HepG2 (cell line): ENCODE results near the gene NUP93. TPM values are rescaled to one million over a fixed set of nuclear protein-coding genes. Genes with fewer than 3 reads are reported as not detected.

Source experiments
- ATAC-seq: fragments of 200-7000 bp; cut with Tn5 transposase; 3 replicates; pipeline ENCODE4 v1.9.1; 2020; ENCODE audit warnings: mild to moderate bottlenecking, moderate library complexity
- BruUV-seq: library from RNA; stranded (reverse); fragments of 400-500 nt; replicated peaks from 2 replicates; lab custom pipeline; 2021; lab: Mats Ljungman, UMichigan
- CTCF ChIA-PET: fragments of 300-600 bp; formaldehyde crosslinking; extraction: SDS; loops from one replicate; lab custom pipeline; 2021; ENCODE audit warnings: low total read pairs, inconsistent platforms, low intra/inter-chr PET ratio; lab: Yijun Ruan, JAX
- POLR2A ChIA-PET: fragments of 350-600 bp; sonication (Branson Sonifier 250); formaldehyde crosslinking; loops from one replicate; lab custom pipeline; 2020; ENCODE audit warnings: antibody characterized with exemption, inconsistent platforms; lab: Yijun Ruan, JAX
- DNase-seq: peaks from one replicate; pipeline ENCODE4 v3.0.0-alpha.2; 2015; ENCODE audit warnings: low spot score
- FAIRE-seq: peaks from 3 replicates; lab custom pipeline; 2011; peaks lifted over from hg19 to GRCh38; lab: Jason Lieb, UNC
- H2AFZ ChIP-seq: one replicate; pipeline ENCODE4 v1.6.1; 2011; ENCODE audit warnings: low read length, inconsistent platforms
- H3K27ac ChIP-seq: fragments of 300-600 bp; 3 replicates; pipeline ENCODE4 v1.8.0; 2011; ENCODE audit warnings: mixed run types, mild to moderate bottlenecking, mixed read lengths, low read length, inconsistent platforms; ENCODE audit not compliant: insufficient read depth; ENCODE audit errors: extremely low read length
- H3K27me3 ChIP-seq, 2 experiments: fragments of 200-600 bp in 1 of 2; 2 replicates in 1 of 2; 3 replicates in 1 of 2; pipeline versions ENCODE4 v1.6.0 to v1.8.0; 2011; ENCODE audit warnings: low read length in 2 of 2, mild to moderate bottlenecking in 2 of 2, moderate library complexity in 2 of 2, inconsistent platforms in 1 of 2; ENCODE audit not compliant: insufficient read depth in 2 of 2, control insufficient read depth in 1 of 2
- H3K36me3 ChIP-seq, 2 experiments: fragments of 200-600 bp in 1 of 2; replicated peaks in 1 of 2; 2 replicates in 1 of 2; 3 replicates in 1 of 2; pipeline versions ENCODE4 v1.5.1 to v1.8.0; 2011; ENCODE audit warnings: low read length in 2 of 2, inconsistent platforms in 1 of 2; ENCODE audit not compliant: insufficient read depth in 2 of 2, control insufficient read depth in 1 of 2
- H3K4me1 ChIP-seq: 2 replicates; pipeline ENCODE4 v1.5.1; 2012; ENCODE audit warnings: low read length, inconsistent platforms; ENCODE audit not compliant: insufficient read depth
- H3K4me2 ChIP-seq: 2 replicates; pipeline ENCODE4 v1.6.0; 2011; ENCODE audit warnings: low read depth, low read length, inconsistent platforms
- H3K4me3 ChIP-seq, 3 experiments: fragments of 200-600 bp in 1 of 3; sonication (generic), shearing (Covaris generic) in 1 of 3; replicated peaks in 1 of 3; 2 replicates each; pipeline ENCODE4 v1.5.1; 2011 to 2016; ENCODE audit warnings: low read length in 3 of 3, inconsistent platforms in 2 of 3, low read depth in 2 of 3, mild to moderate bottlenecking in 2 of 3, control low read depth in 1 of 3, mixed read lengths in 1 of 3; ENCODE audit not compliant: insufficient read depth in 1 of 3
- H3K79me2 ChIP-seq: one replicate; pipeline ENCODE4 v1.6.1; 2011; ENCODE audit warnings: low read length, inconsistent platforms; ENCODE audit not compliant: insufficient read depth
- H3K9ac ChIP-seq: 2 replicates; pipeline ENCODE4 v1.6.0; 2011; ENCODE audit warnings: mild to moderate bottlenecking, low read depth, low read length, inconsistent platforms; ENCODE audit not compliant: insufficient read depth
- H3K9me3 ChIP-seq: 2 replicates; pipeline ENCODE4 v1.5.1; 2012; ENCODE audit warnings: mild to moderate bottlenecking, low read length
- H4K20me1 ChIP-seq: 2 replicates; pipeline ENCODE4 v1.6.0; 2011; ENCODE audit warnings: inconsistent platforms, mild to moderate bottlenecking, low read length, moderate library complexity; ENCODE audit not compliant: insufficient read depth
- HNRNPL ChIP-seq: fragments of 200-400 bp; formaldehyde crosslinking; IDR thresholded peaks from 2 replicates; pipeline ENCODE4 v1.6.1; 2017; ENCODE audit warnings: mild to moderate bottlenecking, low read depth, low read length
- HOXA5 ChIP-seq: sonication (generic); formaldehyde crosslinking; IDR thresholded peaks from 2 replicates; pipeline ENCODE4 v1.4.0; 2020; ENCODE audit warnings: missing genetic modification reagents
- MYNN ChIP-seq: sonication (generic); formaldehyde crosslinking; IDR thresholded peaks from 2 replicates; pipeline ENCODE4 v1.4.0; 2020; ENCODE audit warnings: mild to moderate bottlenecking, low read depth, missing genetic modification reagents
- RAD21 ChIP-seq: fragments of 450-650 bp; formaldehyde crosslinking; IDR thresholded peaks from 2 replicates; pipeline ENCODE4 v1.5.0; 2020; ENCODE audit warnings: mild to moderate bottlenecking
- ZNF235 ChIP-seq: sonication (generic); formaldehyde crosslinking; IDR thresholded peaks from 2 replicates; pipeline ENCODE4 v1.8.1; 2023; ENCODE audit warnings: mild to moderate bottlenecking, missing genetic modification reagents, borderline replicate concordance
- ZNF709 ChIP-seq: sonication (generic); formaldehyde crosslinking; IDR thresholded peaks from 2 replicates; pipeline ENCODE4 v1.5.0; 2020; ENCODE audit warnings: mild to moderate bottlenecking, missing genetic modification reagents
- ZNF746 ChIP-seq: sonication (generic); formaldehyde crosslinking; IDR thresholded peaks from 2 replicates; pipeline ENCODE4 v1.8.0; 2022; ENCODE audit warnings: mild to moderate bottlenecking, missing genetic modification reagents
- ZNF772 ChIP-seq: sonication (generic); formaldehyde crosslinking; IDR thresholded peaks from 2 replicates; pipeline ENCODE4 v1.5.0; 2020; ENCODE audit warnings: mild to moderate bottlenecking, missing genetic modification reagents
- ZNF792 ChIP-seq: IDR thresholded peaks from 2 replicates; pipeline ENCODE4 v1.6.1; 2016
- ZSCAN20 ChIP-seq: sonication (generic); formaldehyde crosslinking; IDR thresholded peaks from 2 replicates; pipeline ENCODE4 v1.4.0; 2020; ENCODE audit warnings: missing genetic modification reagents, mild to moderate bottlenecking, borderline replicate concordance
- WGBS: methylation state at CpG from one replicate; pipeline ENCODE4 v1.1.6; 2017; ENCODE audit warnings: low lambda C conversion rate; 5-methylcytosine and 5-hydroxymethylcytosine counted together
- in situ Hi-C: cut with HindIII; loops from 2 replicates; pipeline ENCODE4 v1.10.0; 2017; ENCODE audit warnings: low pct_unique_long_range_greater_than_20kb; ENCODE audit not compliant: extremely low pct_ligation_motif_present
- intact Hi-C: fragments of 100-400 bp; cut with micrococcal nuclease; formaldehyde crosslinking; loops from one replicate; pipeline ENCODE4 v1.10.0; 2022; ENCODE audit not compliant: unreplicated experiment
- polyA plus RNA-seq, 8 experiments: library from polyadenylated mRNA; depleted of rRNA in 3 of 8; stranded (reverse) in 7 of 8; unstranded in 1 of 8; fragments of >200 nt; fragmentation: Illumina TruSeq in 4 of 8; extraction: Trizol in 4 of 8; gene quantifications; 2 replicates each; pipeline versions ENCODE4 v1.2.1 to v1.2.3, GENCODE V29; 2011 to 2016; ENCODE audit warnings: low read depth in 4 of 8, missing spikeins in 1 of 8, mixed read lengths in 1 of 8; ENCODE audit not compliant: insufficient read depth in 1 of 8
- total RNA-seq, 5 experiments: library from RNA; depleted of rRNA; stranded (reverse); fragments of >200 nt; fragmentation: Illumina TruSeq; extraction: Trizol; gene quantifications; 2 replicates each; pipeline ENCODE4 v1.2.3, GENCODE V29; 2016; ENCODE audit warnings: low read depth in 1 of 5
- TF ChIP-seq, protein P1 (sequence below): sonication (generic); formaldehyde crosslinking; IDR thresholded peaks from 2 replicates; pipeline ENCODE4 v1.4.0; 2020; ENCODE audit warnings: missing genetic modification reagents, low read depth, mild to moderate bottlenecking, borderline replicate concordance
- TF ChIP-seq, protein P2 (sequence below): sonication (generic); formaldehyde crosslinking; IDR thresholded peaks from 2 replicates; pipeline ENCODE4 v1.4.0; 2020; ENCODE audit warnings: missing genetic modification reagents, borderline replicate concordance

NUP93 gene
- total and polyA plus RNA-seq, 2 of the 13 experiments (the other 11 are each of a cell fraction or from before 2014, with no cell fraction given), result 58.5 to 140 TPM

DNA sequence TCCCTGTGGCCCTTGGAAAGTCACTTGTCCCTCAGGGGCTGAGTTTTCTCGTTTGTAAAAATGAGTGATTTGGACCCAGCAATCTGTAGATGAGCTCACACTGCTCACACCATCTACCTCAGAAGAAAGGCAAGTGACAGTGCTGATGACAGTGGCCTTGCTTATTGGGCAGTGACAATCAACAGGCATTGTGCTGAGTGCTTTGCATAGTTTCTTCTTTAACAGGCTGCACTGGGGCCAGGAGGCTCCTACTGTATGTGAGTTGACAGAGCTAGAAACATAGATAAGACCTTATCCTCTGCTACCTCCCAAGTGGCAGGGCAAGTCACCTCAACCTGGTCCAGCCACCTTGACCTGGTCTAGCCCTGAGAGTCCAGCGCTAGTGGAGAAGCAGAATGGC is 105.4 kb downstream of the NUP93 start:
- Histone ChIP-seq H3K27ac (no peak overlapping the region), H3K4me1 (peaks cover 55% of the 10 kb centered on the region), H3K4me2 (no peak overlapping the region), H3K27me3 (no peaks in the 10 kb centered on the region), H3K9ac (no peak overlapping the region), H3K4me3 (no peak overlapping the region), H3K79me2 (no peaks in the 10 kb centered on the region), H4K20me1 (no peaks in the 10 kb centered on the region), H3K9me3 (no peaks in the 10 kb centered on the region), H2AFZ (no peak overlapping the region), H3K36me3 (peaks cover 16 to 64% of the 10 kb centered on the region in 2 experiments)
- intact Hi-C loops (no loop called here), in situ Hi-C loops (no loop called here)
- CTCF ChIA-PET, result no interaction called here
- FAIRE-seq (no peak), ATAC-seq (no peak), DNase-seq (no peak)
- no peak for TF ChIP-seq ZNF709 (CRISPR knock-in tag)
- TF ChIP-seq, protein P1, sequence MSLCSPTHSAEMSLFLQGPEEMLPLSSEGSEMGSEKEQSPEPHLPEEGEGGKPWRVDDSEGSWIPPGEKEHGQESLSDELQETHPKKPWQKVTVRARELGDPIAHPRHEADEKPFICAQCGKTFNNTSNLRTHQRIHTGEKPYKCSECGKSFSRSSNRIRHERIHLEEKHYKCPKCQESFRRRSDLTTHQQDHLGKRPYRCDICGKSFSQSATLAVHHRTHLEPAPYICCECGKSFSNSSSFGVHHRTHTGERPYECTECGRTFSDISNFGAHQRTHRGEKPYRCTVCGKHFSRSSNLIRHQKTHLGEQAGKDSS, result no peak
- no peak for TF ChIP-seq RAD21 (CRISPR knock-in tag)
- TF ChIP-seq, protein P2, sequence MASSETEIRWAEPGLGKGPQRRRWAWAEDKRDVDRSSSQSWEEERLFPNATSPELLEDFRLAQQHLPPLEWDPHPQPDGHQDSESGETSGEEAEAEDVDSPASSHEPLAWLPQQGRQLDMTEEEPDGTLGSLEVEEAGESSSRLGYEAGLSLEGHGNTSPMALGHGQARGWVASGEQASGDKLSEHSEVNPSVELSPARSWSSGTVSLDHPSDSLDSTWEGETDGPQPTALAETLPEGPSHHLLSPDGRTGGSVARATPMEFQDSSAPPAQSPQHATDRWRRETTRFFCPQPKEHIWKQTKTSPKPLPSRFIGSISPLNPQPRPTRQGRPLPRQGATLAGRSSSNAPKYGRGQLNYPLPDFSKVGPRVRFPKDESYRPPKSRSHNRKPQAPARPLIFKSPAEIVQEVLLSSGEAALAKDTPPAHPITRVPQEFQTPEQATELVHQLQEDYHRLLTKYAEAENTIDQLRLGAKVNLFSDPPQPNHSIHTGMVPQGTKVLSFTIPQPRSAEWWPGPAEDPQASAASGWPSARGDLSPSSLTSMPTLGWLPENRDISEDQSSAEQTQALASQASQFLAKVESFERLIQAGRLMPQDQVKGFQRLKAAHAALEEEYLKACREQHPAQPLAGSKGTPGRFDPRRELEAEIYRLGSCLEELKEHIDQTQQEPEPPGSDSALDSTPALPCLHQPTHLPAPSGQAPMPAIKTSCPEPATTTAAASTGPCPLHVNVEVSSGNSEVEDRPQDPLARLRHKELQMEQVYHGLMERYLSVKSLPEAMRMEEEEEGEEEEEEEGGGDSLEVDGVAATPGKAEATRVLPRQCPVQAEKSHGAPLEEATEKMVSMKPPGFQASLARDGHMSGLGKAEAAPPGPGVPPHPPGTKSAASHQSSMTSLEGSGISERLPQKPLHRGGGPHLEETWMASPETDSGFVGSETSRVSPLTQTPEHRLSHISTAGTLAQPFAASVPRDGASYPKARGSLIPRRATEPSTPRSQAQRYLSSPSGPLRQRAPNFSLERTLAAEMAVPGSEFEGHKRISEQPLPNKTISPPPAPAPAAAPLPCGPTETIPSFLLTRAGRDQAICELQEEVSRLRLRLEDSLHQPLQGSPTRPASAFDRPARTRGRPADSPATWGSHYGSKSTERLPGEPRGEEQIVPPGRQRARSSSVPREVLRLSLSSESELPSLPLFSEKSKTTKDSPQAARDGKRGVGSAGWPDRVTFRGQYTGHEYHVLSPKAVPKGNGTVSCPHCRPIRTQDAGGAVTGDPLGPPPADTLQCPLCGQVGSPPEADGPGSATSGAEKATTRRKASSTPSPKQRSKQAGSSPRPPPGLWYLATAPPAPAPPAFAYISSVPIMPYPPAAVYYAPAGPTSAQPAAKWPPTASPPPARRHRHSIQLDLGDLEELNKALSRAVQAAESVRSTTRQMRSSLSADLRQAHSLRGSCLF (CRISPR knock-in tag), result no peak
- no peak for TF ChIP-seq ZNF235 (CRISPR knock-in tag)
- no peak for TF ChIP-seq HOXA5
- TF ChIP-seq ZNF792 (CRISPR knock-in tag), result no peak
- TF ChIP-seq MYNN, result no peak
- no peak for TF ChIP-seq ZNF746 (CRISPR knock-in tag)
- no peak for TF ChIP-seq ZSCAN20 (CRISPR knock-in tag)
- no peak for TF ChIP-seq ZNF772 (CRISPR knock-in tag)
- TF ChIP-seq HNRNPL, result no peak
- 54% methylated on average over 1 of the region's 2 CpGs for WGBS
- BruUV-seq, result no TSS peak
- POLR2A ChIA-PET, result no interaction called here
